GM18909 (cell line): ENCODE results near the gene CCDC182.

Experiments used
- ATAC-seq: cut with Tn5 transposase; IDR thresholded peaks from one replicate; pipeline ENCODE4 v1.9.1; 2021; ENCODE audit warnings: mild to moderate bottlenecking; ENCODE audit not compliant: unreplicated experiment, poor library complexity

The CCDC182 gene

GRCh38 chr17:57732062-57732461 lies 13.0 kb downstream of the CCDC182 start:
- no peak for ATAC-seq

GRCh38 chr17:57730026-57730701 lies 14.9 kb downstream of the CCDC182 start:
- no peak for ATAC-seq

GRCh38 chr17:57727630-57728175 lies 17.4 kb downstream of the CCDC182 start:
- no peak for ATAC-seq

- ATAC-seq: no peak
Observed at GRCh38 chr17:57726838-57727237, 18.3 kb downstream of the CCDC182 start.

- ATAC-seq: no peak
Observed at GRCh38 chr17:57726213-57726790, 18.8 kb downstream of the CCDC182 start.

- ATAC-seq: no peak
Observed at GRCh38 chr17:57724729-57725125, 20.4 kb downstream of the CCDC182 start.

- ATAC-seq: peak; percentile 75
Observed at GRCh38 chr17:57724026-57724728, 20.9 kb downstream of the CCDC182 start.

GRCh38 chr17:57723427-57724025 lies 21.6 kb downstream of the CCDC182 start:
- ATAC-seq: no peak

GRCh38 chr17:57722704-57723043 lies 22.4 kb downstream of the CCDC182 start:
- no peak for ATAC-seq

GRCh38 chr17:57721967-57722703 lies 23.0 kb downstream of the CCDC182 start:
- no peak for ATAC-seq

- ATAC-seq: no peak
Observed at GRCh38 chr17:57720386-57721035, 24.6 kb downstream of the CCDC182 start.

GRCh38 chr17:57718878-57719277 lies 26.2 kb downstream of the CCDC182 start:
- ATAC-seq: no peak

GRCh38 chr17:57715981-57716380 lies 29.1 kb downstream of the CCDC182 start:
- ATAC-seq: no peak

- no peak for ATAC-seq
Observed at GRCh38 chr17:57714665-57715180, 30.4 kb downstream of the CCDC182 start.

GRCh38 chr17:57713140-57713539 lies 32.0 kb downstream of the CCDC182 start:
- ATAC-seq: no peak

- ATAC-seq: no peak
Observed at GRCh38 chr17:57708410-57708809, 36.7 kb downstream of the CCDC182 start.

- no peak for ATAC-seq
Observed at GRCh38 chr17:57707892-57708291, 37.2 kb downstream of the CCDC182 start.

GRCh38 chr17:57706761-57707160 lies 38.3 kb downstream of the CCDC182 start:
- ATAC-seq: no peak

- ATAC-seq: no peak
Observed at GRCh38 chr17:57705921-57706695, 39.0 kb downstream of the CCDC182 start.
